Activated T-cell treated with anti-CD3 and anti-CD28 coated beads, Interleukin-2, amount 50 U/mL, for 24 hours (primary cell): Measurements from ENCODE around the gene SLC24A4.
A peak's percentile ranks its signal among the peaks of the same experiment; 100 is the strongest.

Source experiments
- DNase-seq: peaks from one replicate; pipeline ENCODE4 v3.0.0-alpha.2; 2020
- H3K27ac Mint-ChIP-seq: 2 replicates; pipeline ENCODE4 v1.8.0; 2020; ENCODE audit warnings: mild to moderate bottlenecking, mixed read lengths
- H3K27me3 Mint-ChIP-seq: 2 replicates; pipeline ENCODE4 v1.8.0; 2020; ENCODE audit warnings: mixed read lengths
- H3K36me3 Mint-ChIP-seq: 2 replicates; pipeline ENCODE4 v1.8.0; 2020; ENCODE audit warnings: low read depth, mixed read lengths
- H3K4me1 Mint-ChIP-seq: 2 replicates; pipeline ENCODE4 v1.8.0; 2020; ENCODE audit warnings: low read depth, mixed read lengths
- H3K4me3 Mint-ChIP-seq: 2 replicates; pipeline ENCODE4 v1.8.0; 2020; ENCODE audit warnings: mild to moderate bottlenecking, moderate library complexity, mixed read lengths
- H3K9me3 Mint-ChIP-seq: 2 replicates; pipeline ENCODE4 v1.8.0; 2020; ENCODE audit warnings: mixed read lengths

Gene SLC24A4

DNA sequence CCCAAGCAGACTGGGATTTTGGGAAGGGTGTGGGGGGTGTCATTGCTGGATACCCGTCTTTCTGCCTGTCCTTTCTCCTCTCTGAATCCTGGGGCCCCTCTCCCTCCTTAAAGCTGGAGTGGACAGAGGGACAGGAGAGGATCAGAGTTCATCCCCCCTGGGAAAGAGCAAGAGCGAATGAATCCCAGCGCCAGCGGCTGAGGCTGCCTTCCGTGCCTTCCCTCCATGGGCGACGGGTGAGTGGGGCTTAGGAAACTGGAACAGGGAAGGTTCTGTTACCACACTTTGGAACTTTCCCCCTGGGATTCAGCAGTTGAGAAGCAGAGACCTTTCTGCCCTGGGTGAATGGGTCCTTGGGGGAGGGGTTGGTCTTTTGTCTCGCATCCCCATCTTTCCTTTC is 174.4 kb downstream of the SLC24A4 start:
- H3K36me3 Mint-ChIP-seq = no peaks in the 10 kb centered on the region
- no peaks in the 10 kb centered on the region for H3K27me3 Mint-ChIP-seq
- H3K9me3 Mint-ChIP-seq = no peaks in the 10 kb centered on the region
- no peak overlapping the region for H3K4me3 Mint-ChIP-seq
- DNase-seq = no peak
- H3K27ac Mint-ChIP-seq = no peak overlapping the region
- peaks cover 4% of the 10 kb centered on the region for H3K4me1 Mint-ChIP-seq

DNA sequence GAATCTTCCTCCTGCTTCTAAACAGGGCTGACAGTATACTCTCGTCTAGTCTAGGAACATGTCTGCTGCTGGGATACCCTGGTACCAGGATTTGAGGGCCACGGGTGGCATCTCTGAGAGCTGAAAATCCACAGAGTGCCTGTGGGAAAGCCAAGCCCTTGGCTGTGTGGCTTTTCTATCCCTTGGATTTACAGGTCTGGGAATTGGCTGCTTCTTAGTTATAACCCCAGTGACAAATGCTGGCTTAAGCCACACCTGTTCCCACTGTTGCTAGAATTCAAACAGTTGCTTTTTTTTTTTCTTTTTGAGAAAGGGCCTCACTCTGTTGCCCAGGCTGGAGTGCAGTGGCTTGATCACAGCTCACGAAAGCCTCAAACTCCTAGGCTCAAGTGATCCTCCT is 176.3 kb downstream of the SLC24A4 start:
- Mint-ChIP-seq H3K36me3 (no peaks in the 10 kb centered on the region), H3K27me3 (no peaks in the 10 kb centered on the region), H3K4me1 (peaks cover 4% of the 10 kb centered on the region), H3K4me3 (no peak overlapping the region), H3K27ac (no peak overlapping the region), H3K9me3 (no peaks in the 10 kb centered on the region)
- no peak for DNase-seq

DNA sequence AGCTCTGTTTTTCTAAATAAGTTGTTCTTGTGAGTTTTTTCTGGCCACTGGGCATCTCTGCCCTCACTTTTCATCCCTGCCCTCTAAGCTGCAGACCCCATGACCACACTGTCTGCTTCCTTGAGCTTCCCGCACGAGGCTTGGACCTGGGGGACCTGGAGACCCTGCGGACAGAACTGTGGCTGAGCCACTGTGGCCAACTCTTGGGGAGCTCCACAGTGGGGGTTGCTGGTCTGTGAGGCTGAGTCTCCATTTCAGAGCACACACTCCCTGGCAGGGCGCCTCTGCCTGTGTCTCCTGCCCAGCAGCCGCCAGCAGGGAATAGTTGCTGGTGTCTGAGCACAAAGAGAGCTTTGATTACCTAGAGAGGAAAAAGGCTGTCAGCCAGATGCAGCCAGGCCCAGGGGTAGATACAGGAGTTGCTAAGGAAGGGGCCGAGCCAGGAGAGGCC is 177.6 kb downstream of the SLC24A4 start:
- Mint-ChIP-seq H3K4me3 (no peak overlapping the region), H3K4me1 (no peaks in the 10 kb centered on the region), H3K27me3 (no peaks in the 10 kb centered on the region), H3K9me3 (no peaks in the 10 kb centered on the region), H3K36me3 (no peaks in the 10 kb centered on the region), H3K27ac (no peak overlapping the region)
- DNase-seq = no peak

DNA sequence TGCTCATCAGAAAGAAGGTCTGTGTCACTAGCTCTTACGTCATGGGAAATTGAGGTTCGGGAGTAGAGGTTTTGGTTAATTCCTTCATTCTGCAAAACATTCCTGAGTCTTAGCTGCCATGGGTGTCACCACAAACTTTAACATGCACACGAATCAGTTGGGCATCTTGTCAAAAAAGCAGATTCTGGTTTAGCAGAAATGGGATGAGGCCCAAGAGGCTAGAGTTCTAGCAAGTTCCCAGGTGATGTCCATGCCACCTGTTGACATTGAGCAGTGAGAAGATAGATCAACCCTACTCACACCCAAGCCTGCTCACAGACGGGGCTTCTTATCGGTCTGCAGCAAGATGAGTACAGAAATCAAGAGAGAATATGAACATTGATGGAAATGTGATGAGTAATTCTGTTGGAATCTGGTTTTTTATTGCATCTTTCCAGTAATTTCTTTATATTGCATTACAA is 179.0 kb downstream of the SLC24A4 start:
- Mint-ChIP-seq H3K27ac (no peak overlapping the region), H3K4me3 (no peak overlapping the region), H3K4me1 (peaks cover 4% of the 10 kb centered on the region), H3K9me3 (no peaks in the 10 kb centered on the region), H3K27me3 (no peaks in the 10 kb centered on the region), H3K36me3 (no peaks in the 10 kb centered on the region)
- DNase-seq = no peak

DNA sequence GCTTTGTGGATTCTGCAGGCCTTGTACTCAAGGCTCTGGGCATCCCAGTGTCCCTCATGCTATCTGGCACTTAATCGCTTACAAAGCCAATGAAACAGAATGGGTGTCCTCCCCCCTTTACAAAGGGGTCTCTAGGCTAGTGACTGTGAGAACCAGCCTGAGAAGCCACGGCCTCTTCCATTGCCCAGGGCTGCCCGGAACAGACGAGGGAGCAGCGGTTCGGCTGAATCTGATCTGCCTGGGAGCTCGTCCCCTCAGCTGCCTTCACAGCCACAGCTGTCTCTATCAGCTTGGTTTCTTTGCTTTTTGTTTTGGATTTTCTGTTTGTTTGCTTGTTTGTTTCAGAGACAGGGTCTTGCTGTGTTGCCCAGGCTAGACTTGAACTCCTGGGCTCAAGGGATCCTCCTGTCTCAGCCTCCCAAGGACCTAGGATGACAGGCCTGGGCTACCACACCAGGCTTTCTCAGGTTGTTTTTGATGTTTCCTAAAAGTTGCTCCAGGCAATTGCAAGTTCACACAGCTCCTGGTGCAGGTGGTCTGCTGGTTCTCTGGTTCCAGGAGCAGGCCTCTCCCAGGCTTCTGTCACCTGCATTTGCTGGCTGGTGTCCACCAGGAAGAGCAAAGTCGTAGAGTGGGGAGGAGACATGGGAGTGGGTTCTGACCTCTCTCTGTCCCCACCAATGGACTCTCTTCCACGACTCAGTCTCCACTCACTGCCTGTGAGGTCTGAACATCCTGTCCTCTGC is 179.7 kb downstream of the SLC24A4 start:
- H3K4me3 Mint-ChIP-seq = no peak overlapping the region

DNA sequence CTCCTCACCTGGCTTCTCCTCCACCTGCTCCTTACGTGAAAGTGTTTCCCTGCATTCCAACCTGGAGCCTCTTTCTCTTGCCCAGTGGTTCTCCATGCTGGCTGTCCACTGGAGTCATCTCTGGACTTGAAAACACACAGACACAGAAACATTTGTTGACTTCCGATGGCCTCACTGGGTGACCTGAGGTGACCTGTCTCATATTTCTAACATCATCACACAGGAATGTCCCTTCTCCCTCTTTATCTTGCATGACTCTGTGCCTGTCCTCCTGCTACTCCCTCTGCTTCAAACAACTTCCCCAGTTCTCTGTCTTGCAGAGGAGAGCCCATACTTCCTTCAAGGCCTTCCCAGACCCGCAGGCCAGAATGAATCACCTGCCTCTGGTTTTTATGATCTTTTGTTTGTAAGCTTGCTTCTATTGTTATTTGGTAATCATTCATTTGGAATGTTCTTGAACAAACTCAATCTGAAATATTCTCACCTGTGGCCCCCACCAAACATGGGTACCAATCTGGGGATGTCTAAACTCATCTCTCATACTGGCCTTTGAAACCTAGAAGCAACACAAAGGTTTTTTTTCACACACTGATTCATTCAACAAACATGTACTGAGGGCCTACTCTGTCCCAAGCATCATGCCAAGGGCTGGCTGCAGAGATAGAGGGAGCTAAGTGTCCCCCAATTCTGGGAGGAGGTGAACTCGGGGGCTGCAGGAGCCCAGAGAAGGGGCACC is 181.0 kb downstream of the SLC24A4 start:
- Mint-ChIP-seq H3K4me3 (no peak overlapping the region), H3K9me3 (no peaks in the 10 kb centered on the region), H3K36me3 (no peaks in the 10 kb centered on the region), H3K27ac (no peak overlapping the region), H3K4me1 (peaks cover 7% of the 10 kb centered on the region), H3K27me3 (no peaks in the 10 kb centered on the region)
- no peak for DNase-seq

More for the DNA sequence above, 179.7 kb downstream of the SLC24A4 start:
- H3K36me3 Mint-ChIP-seq = no peaks in the 10 kb centered on the region
- H3K27me3 Mint-ChIP-seq = no peaks in the 10 kb centered on the region
- no peak overlapping the region for H3K27ac Mint-ChIP-seq
- no peak for DNase-seq
- no peaks in the 10 kb centered on the region for H3K9me3 Mint-ChIP-seq
- H3K4me1 Mint-ChIP-seq = peaks cover 7% of the 10 kb centered on the region

DNA sequence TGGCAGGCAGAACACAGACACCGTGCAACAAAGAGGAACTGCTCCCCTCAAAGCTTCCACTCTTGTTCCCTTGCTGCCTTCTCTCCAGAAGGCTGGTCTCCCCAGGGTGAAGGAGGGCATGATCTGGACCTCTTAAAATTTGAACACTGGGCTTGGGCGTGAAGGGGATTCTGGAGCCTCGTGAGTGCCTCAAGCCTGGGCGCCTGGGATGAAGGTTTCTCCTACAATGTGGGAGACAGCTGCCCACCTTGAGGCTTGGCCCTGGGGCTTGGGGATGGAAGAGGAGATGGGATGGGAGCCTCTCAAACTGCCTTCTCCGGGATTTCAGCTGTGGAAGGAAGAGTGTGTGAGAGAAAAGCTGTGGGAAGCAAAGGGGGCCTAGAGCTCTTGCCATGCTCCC is 182.9 kb downstream of the SLC24A4 start:
- no peak for DNase-seq
- Mint-ChIP-seq H3K36me3 (no peaks in the 10 kb centered on the region), H3K4me3 (no peak overlapping the region), H3K4me1 (peaks cover 7% of the 10 kb centered on the region), H3K27ac (no peak overlapping the region), H3K9me3 (no peaks in the 10 kb centered on the region), H3K27me3 (no peaks in the 10 kb centered on the region)

DNA sequence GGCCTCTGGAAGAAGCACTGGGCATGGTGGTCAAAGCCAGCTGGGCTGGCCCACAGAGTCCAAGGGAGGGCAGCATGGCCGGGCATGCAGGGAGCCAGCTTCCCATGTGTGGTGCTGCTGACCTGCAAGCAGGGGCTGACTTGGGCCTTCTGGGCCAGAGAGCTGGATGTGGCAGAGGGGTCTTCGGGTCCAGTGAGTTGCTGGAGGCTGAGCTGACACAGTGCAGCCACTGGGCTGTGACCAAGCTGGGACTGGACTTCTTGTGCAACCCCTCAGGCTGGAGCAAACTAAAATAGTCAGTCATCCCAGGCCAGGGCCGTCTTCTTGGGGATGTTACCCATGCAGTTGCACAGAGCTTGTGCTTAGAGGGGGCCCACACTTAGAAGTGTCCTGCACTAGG is 183.3 kb downstream of the SLC24A4 start:
- Mint-ChIP-seq H3K4me1 (peaks cover 7% of the 10 kb centered on the region), H3K27ac (no peak overlapping the region), H3K9me3 (no peaks in the 10 kb centered on the region), H3K4me3 (no peak overlapping the region), H3K27me3 (no peaks in the 10 kb centered on the region), H3K36me3 (no peaks in the 10 kb centered on the region)
- no peak for DNase-seq

DNA sequence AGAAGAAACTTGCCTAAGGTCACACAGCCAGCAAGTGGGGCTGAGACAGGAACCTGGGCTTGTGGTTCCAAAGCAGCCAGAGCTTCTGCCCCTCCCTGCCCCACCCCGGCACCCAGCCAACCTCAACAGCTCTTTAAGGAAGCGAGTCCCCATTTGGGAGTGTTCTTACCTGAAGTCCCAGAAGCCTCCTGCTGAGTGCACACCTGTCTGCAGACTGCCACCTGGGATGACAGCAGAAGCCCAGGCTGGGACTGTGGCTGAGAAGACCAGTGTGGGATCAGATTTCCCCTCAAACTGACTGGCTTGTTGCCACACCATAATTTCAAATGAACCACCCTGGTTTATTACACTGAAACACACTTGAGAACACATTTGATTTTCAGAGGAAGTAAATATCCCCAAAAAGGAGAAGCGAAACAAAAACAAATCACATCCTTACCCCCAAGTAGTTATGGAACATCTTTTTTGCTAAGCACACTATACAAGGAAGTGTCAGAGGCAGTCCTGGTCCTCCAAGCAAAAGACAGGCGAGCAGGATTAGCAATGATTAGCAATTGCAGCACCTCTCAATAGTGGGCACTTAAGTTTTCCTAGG is 184.3 kb downstream of the SLC24A4 start:
- Mint-ChIP-seq H3K27ac (no peak overlapping the region), H3K36me3 (no peaks in the 10 kb centered on the region), H3K9me3 (no peaks in the 10 kb centered on the region), H3K27me3 (no peaks in the 10 kb centered on the region), H3K4me1 (peaks cover 9% of the 10 kb centered on the region), H3K4me3 (no peak overlapping the region)
- no peak for DNase-seq

DNA sequence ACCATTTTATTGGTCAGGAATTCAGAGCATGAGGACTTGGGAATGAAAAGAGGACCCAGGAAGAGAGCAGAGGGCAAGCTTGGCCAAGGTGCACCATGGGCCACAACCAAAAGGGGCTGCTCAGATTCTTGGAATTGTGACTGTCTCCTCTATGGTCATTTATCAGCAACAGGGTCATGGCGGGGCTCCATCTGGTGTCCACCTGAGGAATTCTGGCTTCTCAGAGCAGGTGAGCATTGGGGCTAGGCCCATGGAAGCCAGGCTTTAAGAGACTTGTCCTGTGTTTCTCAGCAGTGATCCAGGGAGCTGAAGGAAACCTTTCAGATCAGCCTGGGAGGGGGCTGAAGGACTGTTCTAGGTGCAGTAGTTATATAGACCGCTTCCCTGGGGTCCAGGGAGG is 188.0 kb downstream of the SLC24A4 start:
- Mint-ChIP-seq H3K4me3 (no peak overlapping the region), H3K4me1 (peaks cover 25% of the 10 kb centered on the region), H3K9me3 (no peaks in the 10 kb centered on the region), H3K27ac (no peak overlapping the region), H3K27me3 (no peaks in the 10 kb centered on the region), H3K36me3 (no peaks in the 10 kb centered on the region)
- no peak for DNase-seq

DNA sequence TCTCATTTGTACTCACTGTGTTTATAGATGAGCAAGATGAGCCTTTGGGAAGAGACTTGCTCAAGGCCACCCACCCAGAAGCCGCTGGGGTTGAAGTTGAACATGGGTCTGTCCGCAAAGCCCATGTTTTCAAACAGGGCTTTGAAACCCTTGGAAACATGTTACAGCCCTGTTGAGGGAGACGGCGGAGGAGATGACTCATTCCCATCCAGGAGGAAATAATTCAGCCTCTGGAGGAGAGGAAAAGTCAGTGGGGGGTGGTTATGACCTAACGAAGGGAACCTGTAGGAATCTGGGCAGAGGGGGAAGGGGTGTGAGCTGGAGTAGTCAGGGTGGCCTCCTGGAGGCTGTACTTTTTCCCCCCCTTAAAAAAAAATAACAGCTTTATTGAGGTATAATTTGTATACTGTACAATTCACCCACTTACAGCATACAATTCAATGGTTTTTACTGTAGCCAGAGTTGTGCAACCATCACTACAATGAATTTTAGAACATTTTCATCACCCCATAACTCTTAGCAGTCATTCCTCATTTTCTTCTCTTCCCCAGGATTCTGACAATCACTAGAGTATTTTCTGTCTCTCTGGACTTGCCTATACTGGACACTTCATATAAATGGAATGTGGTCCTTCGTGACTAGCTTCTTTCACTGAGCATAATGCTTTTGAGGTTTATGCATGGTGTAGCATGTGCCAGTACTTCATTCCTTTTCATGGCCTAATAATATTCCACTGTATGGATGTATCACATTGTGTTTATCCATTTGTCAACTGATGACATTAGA is 188.7 kb downstream of the SLC24A4 start:
- no peaks in the 10 kb centered on the region for H3K27me3 Mint-ChIP-seq
- no peak overlapping the region for H3K4me3 Mint-ChIP-seq
- H3K36me3 Mint-ChIP-seq = no peaks in the 10 kb centered on the region
- no peaks in the 10 kb centered on the region for H3K9me3 Mint-ChIP-seq
- H3K4me1 Mint-ChIP-seq = peaks cover 29% of the 10 kb centered on the region
- peak; percentile 12 for DNase-seq
- H3K27ac Mint-ChIP-seq = no peak overlapping the region

DNA sequence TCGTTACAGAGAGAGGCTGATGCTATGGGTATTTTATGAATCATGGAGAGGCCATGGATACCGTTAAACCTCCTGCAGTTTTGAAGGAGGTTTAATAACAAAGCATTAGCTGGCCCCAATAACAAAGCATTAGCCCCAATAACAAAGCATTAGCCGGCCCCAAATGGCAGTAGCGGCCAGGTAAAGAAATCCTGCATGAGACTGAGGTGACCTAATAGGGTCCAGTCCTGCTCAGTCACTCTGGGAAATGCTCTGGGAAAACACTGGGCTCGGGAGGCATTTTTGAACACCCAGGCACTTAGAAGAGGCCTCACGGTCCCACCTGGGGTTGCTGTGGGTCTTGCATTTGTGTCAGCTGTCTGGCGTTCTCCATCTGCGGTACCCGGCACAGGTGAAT is 189.8 kb downstream of the SLC24A4 start:
- H3K27me3 Mint-ChIP-seq = no peaks in the 10 kb centered on the region
- H3K9me3 Mint-ChIP-seq = no peaks in the 10 kb centered on the region
- H3K4me1 Mint-ChIP-seq = peaks cover 34% of the 10 kb centered on the region
- peak overlapping the region; percentile 69 for H3K27ac Mint-ChIP-seq
- no peaks in the 10 kb centered on the region for H3K36me3 Mint-ChIP-seq
- DNase-seq = no peak
- peak overlapping the region; percentile 67 for H3K4me3 Mint-ChIP-seq

DNA sequence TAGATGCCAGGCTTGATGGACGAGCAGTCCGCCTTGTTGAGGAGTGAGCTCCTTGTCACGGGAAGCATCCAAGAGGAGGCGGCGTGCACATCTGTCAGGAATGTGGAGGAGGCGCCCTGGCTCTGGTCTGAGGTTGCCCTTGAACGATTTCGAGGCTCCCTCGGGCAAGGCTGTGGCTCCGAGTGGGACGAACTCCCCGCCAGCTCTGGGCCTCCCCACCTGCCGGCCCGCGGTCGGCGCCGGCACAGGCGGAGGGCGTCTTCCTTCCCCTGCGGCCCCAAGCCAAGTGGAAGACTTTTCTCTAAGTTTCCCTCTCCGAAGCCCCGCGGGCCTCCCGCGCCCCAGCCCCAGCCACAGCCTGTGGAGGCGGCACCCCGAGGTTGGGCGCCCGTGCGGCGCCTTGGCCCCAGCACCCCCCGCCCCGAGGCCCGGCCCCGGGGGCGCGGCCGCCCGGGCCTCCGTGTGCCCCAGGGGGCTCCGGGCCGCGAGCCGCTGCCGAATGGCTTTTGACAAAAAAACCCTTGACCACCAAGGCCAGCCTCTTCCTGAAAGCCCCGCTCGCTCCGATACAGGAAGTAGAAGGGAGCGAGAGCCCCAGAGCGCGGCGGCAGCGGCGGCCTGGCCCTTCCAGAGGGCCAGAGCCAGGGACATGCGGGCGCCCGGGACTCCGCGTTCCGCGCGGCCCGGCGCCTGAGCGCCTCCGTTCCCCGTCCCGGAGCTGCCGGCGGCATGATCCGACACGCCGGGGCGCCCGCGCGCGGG is 190.4 kb downstream of the SLC24A4 start, which contains the start of gene RIN3:
RIN3 (plus strand) TSS at position 578 of the 762 bp plus-strand sequence; CDS start at position 730, 152 bp downstream.
- Mint-ChIP-seq H3K4me1 (peaks cover 40% of the 10 kb centered on the region), H3K9me3 (no peaks in the 10 kb centered on the region), H3K4me3 (peak within 1 kb of the TSS; percentile 83), H3K27me3 (no peaks in the 10 kb centered on the region), H3K27ac (peak within 1 kb of the TSS; percentile 87), H3K36me3 (no peaks in the 10 kb centered on the region)
- DNase-seq = peak; percentile 72
